A673 (cell line): ENCODE results near the gene RPN1.

Source experiments
- CTCF ChIP-seq: fragments of 300-800, 200-600 bp; sonication (generic); conservative IDR thresholded peaks from 2 replicates; pipeline ENCODE4 v1.5.1; 2017; ENCODE audit warnings: low read depth, mild to moderate bottlenecking, antibody characterized with exemption, low read length, moderate library complexity, mixed read lengths
- EZH2 ChIP-seq: fragments of 200-600 bp; sonication (generic); IDR thresholded peaks from 2 replicates; pipeline ENCODE4 v1.6.1; 2017; ENCODE audit warnings: borderline replicate concordance, low read depth, mild to moderate bottlenecking, mixed read lengths, antibody characterized with exemption, low read length; ENCODE audit not compliant: poor library complexity, severe bottlenecking

GRCh38 chr3:128577711-128578110, 72.9 kb downstream of the RPN1 start:
- TF ChIP-seq CTCF (no peak), EZH2 (no peak)
